A673 (cell line): ENCODE data around the gene DCAF17. TPM values are rescaled to one million over a fixed set of nuclear protein-coding genes. Genes with fewer than 3 reads are reported as not detected.

Source experiments
- BruUV-seq: library from RNA; stranded (reverse); fragments of 400-500 nt; replicated peaks from 2 replicates; lab custom pipeline; 2021; lab: Mats Ljungman, UMichigan
- CTCF ChIA-PET: fragments of 300-600 bp; sonication (Branson Sonifier 250); formaldehyde crosslinking; loops from one replicate; lab custom pipeline; 2022; ENCODE audit warnings: antibody characterized with exemption; lab: Charles Lee
- POLR2A ChIA-PET: fragments of 300-600 bp; sonication (Branson Sonifier 250); formaldehyde crosslinking; loops from one replicate; lab custom pipeline; 2022; ENCODE audit warnings: antibody characterized with exemption; ENCODE audit not compliant: low non-redundant PET; lab: Charles Lee
- DNase-seq: peaks from one replicate; pipeline ENCODE4 v3.0.0-alpha.2; 2015; ENCODE audit warnings: low spot score
- H3K27ac ChIP-seq: fragments of 200-600 bp; sonication (generic); 2 replicates; pipeline ENCODE4 v1.5.1; 2016; ENCODE audit warnings: mixed run types, low read depth, mild to moderate bottlenecking, mixed read lengths, antibody characterized with exemption, low read length; ENCODE audit not compliant: poor library complexity, severe bottlenecking
- H3K27me3 ChIP-seq: fragments of 200-600 bp; sonication (generic); replicated peaks from 2 replicates; pipeline ENCODE4 v1.6.1; 2017; ENCODE audit warnings: mixed run types, low read depth, mild to moderate bottlenecking, mixed read lengths, antibody characterized with exemption, low read length; ENCODE audit not compliant: insufficient read depth, poor library complexity
- H3K36me3 ChIP-seq: fragments of 200-600 bp; sonication (generic); 2 replicates; pipeline ENCODE4 v1.6.1; 2016; ENCODE audit warnings: mixed run types, mild to moderate bottlenecking, mixed read lengths, antibody characterized with exemption, low read length; ENCODE audit not compliant: insufficient read depth, poor library complexity, severe bottlenecking
- H3K4me1 ChIP-seq: fragments of 200-600 bp; sonication (generic); 2 replicates; pipeline ENCODE4 v1.6.1; 2017; ENCODE audit warnings: mixed run types, mild to moderate bottlenecking, mixed read lengths, antibody characterized with exemption, low read length; ENCODE audit not compliant: insufficient read depth, poor library complexity, severe bottlenecking
- H3K4me3 ChIP-seq: fragments of 200-600 bp; sonication (generic); 2 replicates; pipeline ENCODE4 v1.5.1; 2016; ENCODE audit warnings: low read depth, mixed run types, mild to moderate bottlenecking, mixed read lengths, low read length; ENCODE audit not compliant: poor library complexity, severe bottlenecking
- H3K9me3 ChIP-seq: fragments of 200-600 bp; sonication (generic); 2 replicates; pipeline ENCODE4 v1.6.1; 2016; ENCODE audit warnings: mixed run types, low read depth, mild to moderate bottlenecking, mixed read lengths, antibody characterized with exemption, low read length; ENCODE audit not compliant: poor library complexity, severe bottlenecking
- EZH2 ChIP-seq: fragments of 200-600 bp; sonication (generic); IDR thresholded peaks from 2 replicates; pipeline ENCODE4 v1.6.1; 2017; ENCODE audit warnings: borderline replicate concordance, low read depth, mild to moderate bottlenecking, mixed read lengths, antibody characterized with exemption, low read length; ENCODE audit not compliant: poor library complexity, severe bottlenecking
- intact Hi-C: fragments of 100-400 bp; cut with micrococcal nuclease; formaldehyde crosslinking; loops from one replicate; pipeline ENCODE4 v1.10.0; 2022; ENCODE audit not compliant: unreplicated experiment
- total RNA-seq: library from RNA; stranded (reverse); gene quantifications from 2 replicates; pipeline ENCODE4 v1.2.3, GENCODE V29; 2021
- TF ChIP-seq, protein P1 (sequence below): fragments of 300-800, 200-600 bp; sonication (generic); conservative IDR thresholded peaks from 2 replicates; pipeline ENCODE4 v1.5.1; 2017; ENCODE audit warnings: low read depth, mild to moderate bottlenecking, antibody characterized with exemption, low read length, moderate library complexity, mixed read lengths

The DCAF17 gene
- total RNA-seq, 1 experiment from 2014 or later: 25.0 TPM

DNA sequence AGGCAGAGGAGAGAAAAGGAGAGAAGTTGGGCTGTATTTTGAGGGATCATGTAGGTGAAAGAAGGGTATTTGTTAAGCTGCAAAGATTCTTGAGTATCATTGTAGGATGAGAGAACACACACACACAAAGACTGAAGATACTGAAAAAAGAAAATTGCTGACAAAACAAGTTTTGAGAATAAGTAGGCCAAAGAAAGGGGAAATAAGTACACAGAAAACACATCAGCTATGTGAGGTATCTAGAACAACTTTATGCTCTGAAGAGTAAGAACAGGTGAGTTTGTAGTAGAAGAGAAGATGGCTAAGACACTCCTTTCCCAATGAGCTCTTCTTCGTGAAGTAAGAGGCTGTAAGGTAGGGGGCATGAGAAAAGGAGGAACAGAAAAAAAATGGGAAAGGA is 28.5 kb upstream of the DCAF17 start:
- intact Hi-C loops: no loop called here
- Histone ChIP-seq H3K4me1 (peaks cover 19% of the 10 kb centered on the region), H3K36me3 (no peaks in the 10 kb centered on the region), H3K9me3 (peaks cover 11% of the 10 kb centered on the region), H3K27ac (no peak overlapping the region), H3K27me3 (no peaks in the 10 kb centered on the region), H3K4me3 (no peak overlapping the region)
- no peak for DNase-seq
- BruUV-seq: no TSS peak
- CTCF ChIA-PET: no interaction called here
- no peak for TF ChIP-seq EZH2
- TF ChIP-seq, protein P1, sequence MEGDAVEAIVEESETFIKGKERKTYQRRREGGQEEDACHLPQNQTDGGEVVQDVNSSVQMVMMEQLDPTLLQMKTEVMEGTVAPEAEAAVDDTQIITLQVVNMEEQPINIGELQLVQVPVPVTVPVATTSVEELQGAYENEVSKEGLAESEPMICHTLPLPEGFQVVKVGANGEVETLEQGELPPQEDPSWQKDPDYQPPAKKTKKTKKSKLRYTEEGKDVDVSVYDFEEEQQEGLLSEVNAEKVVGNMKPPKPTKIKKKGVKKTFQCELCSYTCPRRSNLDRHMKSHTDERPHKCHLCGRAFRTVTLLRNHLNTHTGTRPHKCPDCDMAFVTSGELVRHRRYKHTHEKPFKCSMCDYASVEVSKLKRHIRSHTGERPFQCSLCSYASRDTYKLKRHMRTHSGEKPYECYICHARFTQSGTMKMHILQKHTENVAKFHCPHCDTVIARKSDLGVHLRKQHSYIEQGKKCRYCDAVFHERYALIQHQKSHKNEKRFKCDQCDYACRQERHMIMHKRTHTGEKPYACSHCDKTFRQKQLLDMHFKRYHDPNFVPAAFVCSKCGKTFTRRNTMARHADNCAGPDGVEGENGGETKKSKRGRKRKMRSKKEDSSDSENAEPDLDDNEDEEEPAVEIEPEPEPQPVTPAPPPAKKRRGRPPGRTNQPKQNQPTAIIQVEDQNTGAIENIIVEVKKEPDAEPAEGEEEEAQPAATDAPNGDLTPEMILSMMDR: no peak
- POLR2A ChIA-PET: no interaction called here

DNA sequence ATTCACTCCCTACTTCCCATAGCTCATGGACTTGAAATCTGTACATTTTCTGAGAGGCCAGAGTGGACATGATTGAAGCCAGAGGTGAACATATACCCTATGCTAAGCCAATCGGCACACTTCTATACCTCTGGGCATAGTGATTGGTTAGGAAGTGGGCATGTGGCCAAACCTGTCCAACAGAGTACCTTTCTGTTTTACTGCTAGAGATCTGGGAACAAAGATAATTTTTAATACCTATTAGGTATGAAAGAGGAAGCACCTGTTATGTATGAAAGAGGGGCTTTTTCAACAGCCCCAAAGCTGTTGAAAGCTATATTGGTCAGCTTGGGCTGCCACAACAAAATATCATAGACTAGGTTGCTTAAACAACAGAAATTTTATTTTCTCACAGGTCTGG is 28.0 kb upstream of the DCAF17 start:
- no peak for DNase-seq
- Histone ChIP-seq H3K27ac (no peak overlapping the region), H3K9me3 (peaks cover 11% of the 10 kb centered on the region), H3K27me3 (no peaks in the 10 kb centered on the region), H3K36me3 (no peaks in the 10 kb centered on the region), H3K4me3 (no peak overlapping the region), H3K4me1 (peaks cover 24% of the 10 kb centered on the region)
- ChIA-PET POLR2A (no interaction called here), CTCF (no interaction called here)
- no peak for TF ChIP-seq EZH2
- TF ChIP-seq, protein P1: no peak
- intact Hi-C loops: no loop called here
- BruUV-seq: no TSS peak

- peaks cover 2% of the 10 kb centered on the region for H3K9me3 ChIP-seq
- no peak overlapping the region for H3K4me3 ChIP-seq
- H3K27me3 ChIP-seq: no peaks in the 10 kb centered on the region
- intact Hi-C loops: no loop called here
- CTCF ChIA-PET: no interaction called here
- H3K36me3 ChIP-seq: no peaks in the 10 kb centered on the region
- no TSS peak for BruUV-seq
- H3K4me1 ChIP-seq: peaks cover 36% of the 10 kb centered on the region
- TF ChIP-seq EZH2: no peak
- TF ChIP-seq, protein P1: no peak
- POLR2A ChIA-PET: no interaction called here
- no peak overlapping the region for H3K27ac ChIP-seq
- DNase-seq: no peak
Observed at GRCh38 chr2:171407030-171407675, 26.9 kb upstream of the DCAF17 start.
